Neuronal stem cell (in vitro differentiated cells): Measurements from ENCODE around the gene SNCA.

Experiments used
- DNase-seq: peaks from one replicate; pipeline ENCODE4 v3.0.0-alpha.2; 2013; ENCODE audit warnings: low spot score
- H2AFZ ChIP-seq: one replicate; pipeline ENCODE4 v1.6.1; 2013; ENCODE audit warnings: mild to moderate bottlenecking, low read length, inconsistent platforms
- H2AK5ac ChIP-seq: 2 replicates; pipeline ENCODE4 v1.6.1; 2013; ENCODE audit warnings: low read depth, mild to moderate bottlenecking, inconsistent platforms, low read length, moderate library complexity, mixed read lengths
- H2BK120ac ChIP-seq: 2 replicates; pipeline ENCODE4 v1.6.1; 2013; ENCODE audit warnings: low read depth, mild to moderate bottlenecking, inconsistent platforms, low read length, moderate library complexity, mixed read lengths
- H2BK12ac ChIP-seq: one replicate; pipeline ENCODE4 v1.6.1; 2013; ENCODE audit warnings: low read length, inconsistent platforms
- H2BK15ac ChIP-seq: 2 replicates; pipeline ENCODE4 v1.6.1; 2013; ENCODE audit warnings: mild to moderate bottlenecking, low read length, inconsistent platforms, mixed read lengths
- H2BK5ac ChIP-seq: one replicate; pipeline ENCODE4 v1.6.1; 2013; ENCODE audit warnings: inconsistent platforms, mild to moderate bottlenecking, low read length, moderate library complexity
- H3K14ac ChIP-seq: one replicate; pipeline ENCODE4 v1.6.1; 2013; ENCODE audit warnings: low read length, inconsistent platforms
- H3K18ac ChIP-seq: 2 replicates; pipeline ENCODE4 v1.6.1; 2013; ENCODE audit warnings: low read length, inconsistent platforms
- H3K23ac ChIP-seq: 2 replicates; pipeline ENCODE4 v1.6.1; 2013; ENCODE audit warnings: low read depth, mild to moderate bottlenecking, mixed read lengths, low read length, inconsistent platforms; ENCODE audit not compliant: poor library complexity
- H3K27ac ChIP-seq: replicated peaks from 3 replicates; pipeline ENCODE4 v1.5.1; 2013; ENCODE audit warnings: low read length, inconsistent platforms
- H3K27me3 ChIP-seq, 3 experiments: 2 replicates each; pipeline ENCODE4 v1.6.1; 2013; ENCODE audit warnings: low read length in 3 of 3, mild to moderate bottlenecking in 2 of 3, inconsistent platforms in 1 of 3, low read depth in 1 of 3, mixed read lengths in 1 of 3, moderate library complexity in 1 of 3; ENCODE audit not compliant: control insufficient read depth in 3 of 3, insufficient read depth in 3 of 3
- H3K36me3 ChIP-seq, 2 donors: replicated peaks in 1 of 2; 2 replicates each; pipeline ENCODE4 v1.6.1; 2013; ENCODE audit warnings: low read length in 2 of 2; ENCODE audit not compliant: control insufficient read depth in 2 of 2, insufficient read depth in 2 of 2
- H3K4ac ChIP-seq: 2 replicates; pipeline ENCODE4 v1.6.1; 2013; ENCODE audit warnings: inconsistent platforms, mild to moderate bottlenecking, low read length, moderate library complexity
- H3K4me1 ChIP-seq, 2 donors: 1 replicate in 1 of 2; 2 replicates in 1 of 2; pipeline ENCODE4 v1.6.1; 2013; ENCODE audit warnings: low read length in 2 of 2, low read depth in 1 of 2; ENCODE audit not compliant: control insufficient read depth in 2 of 2, insufficient read depth in 1 of 2
- H3K4me2 ChIP-seq: one replicate; pipeline ENCODE4 v1.6.1; 2013; ENCODE audit warnings: mild to moderate bottlenecking, low read length, inconsistent platforms; ENCODE audit not compliant: insufficient read depth, poor library complexity, severe bottlenecking
- H3K4me3 ChIP-seq, 2 donors: 2 replicates each; pipeline ENCODE4 v1.5.1; 2013; ENCODE audit warnings: low read length in 2 of 2, mild to moderate bottlenecking in 2 of 2, inconsistent platforms in 1 of 2, moderate library complexity in 1 of 2
- H3K79me1 ChIP-seq: one replicate; pipeline ENCODE4 v1.6.1; 2013; ENCODE audit warnings: low read depth, mild to moderate bottlenecking, inconsistent platforms, low read length, moderate library complexity
- H3K9ac ChIP-seq: one replicate; pipeline ENCODE4 v1.6.1; 2013; ENCODE audit warnings: mild to moderate bottlenecking, low read depth, low read length, inconsistent platforms; ENCODE audit not compliant: poor library complexity
- H3K9me3 ChIP-seq, 2 donors: replicated peaks in 1 of 2; 2 replicates each; pipeline versions ENCODE3 to v1.6.1; 2013; ENCODE audit warnings: low read length in 2 of 2, mild to moderate bottlenecking in 2 of 2, inconsistent platforms in 1 of 2, low read depth in 1 of 2, mixed read lengths in 1 of 2, moderate library complexity in 1 of 2; ENCODE audit not compliant: control insufficient read depth in 2 of 2, insufficient read depth in 1 of 2
- H4K8ac ChIP-seq: one replicate; pipeline ENCODE4 v1.6.1; 2013; ENCODE audit warnings: low read depth, mild to moderate bottlenecking, inconsistent platforms, low read length, moderate library complexity
- H4K91ac ChIP-seq: one replicate; pipeline ENCODE4 v1.6.1; 2013; ENCODE audit warnings: low read length, low read depth, mild to moderate bottlenecking, inconsistent platforms; ENCODE audit not compliant: poor library complexity
- WGBS, 2 donors: extraction: QIAGEN DNeasy Blood & Tissue Kit; methylation state at CpG; one replicate each; pipeline ENCODE4 v1.1.7; 2013; ENCODE audit warnings: missing lambda C conversion rate in 2 of 2, mixed read lengths in 1 of 2; ENCODE audit not compliant: insufficient read length in 2 of 2, insufficient replicate concordance in 1 of 2; ENCODE audit errors: extremely low coverage in 2 of 2; 5-methylcytosine and 5-hydroxymethylcytosine counted together

SNCA gene

GRCh38 chr4:89784686-89785231 is 52.2 kb downstream of the SNCA start:
- Histone ChIP-seq H2BK5ac (no peak overlapping the region), H3K18ac (no peak overlapping the region), H3K36me3 (no peaks in the 10 kb centered on the region), H2AFZ (no peak overlapping the region), H2BK15ac (no peak overlapping the region), H3K9ac (no peak overlapping the region), H3K23ac (no peak overlapping the region), H3K4me2 (no peak overlapping the region), H4K91ac (no peak overlapping the region), H3K14ac (no peak overlapping the region), H3K4me1 (peaks cover 0 to 6% of the 10 kb centered on the region in 2 donors), H2BK120ac (no peak overlapping the region), H4K8ac (no peak overlapping the region), H3K79me1 (no peaks in the 10 kb centered on the region), H2BK12ac (no peak overlapping the region), H3K27ac (no peak overlapping the region), H3K9me3 (no peaks in the 10 kb centered on the region), H3K4ac (no peak overlapping the region), H2AK5ac (no peak overlapping the region), H3K4me3 (no peak overlapping the region), H3K27me3 (no peaks in the 10 kb centered on the region)
- no peak for DNase-seq
- no CpG with 5 or more reads among the region's 2 CpGs for WGBS, 2 donors

- no peak overlapping the region for H4K8ac ChIP-seq
- no peak overlapping the region for H3K27ac ChIP-seq
- H3K9me3 ChIP-seq: no peaks in the 10 kb centered on the region
- no peak overlapping the region for H3K4ac ChIP-seq
- H4K91ac ChIP-seq: no peak overlapping the region
- no CpG with 5 or more reads among the region's 2 CpGs for WGBS, 2 donors
- no peak overlapping the region for H2BK12ac ChIP-seq
- H2BK120ac ChIP-seq: no peak overlapping the region
- no peak overlapping the region for H3K23ac ChIP-seq
- H3K18ac ChIP-seq: no peak overlapping the region
- H3K4me3 ChIP-seq: no peak overlapping the region
- H2AK5ac ChIP-seq: no peak overlapping the region
- H2BK5ac ChIP-seq: no peak overlapping the region
- H3K14ac ChIP-seq: no peak overlapping the region
- H3K27me3 ChIP-seq: no peaks in the 10 kb centered on the region
- H3K79me1 ChIP-seq: no peaks in the 10 kb centered on the region
- DNase-seq: no peak
- no peak overlapping the region for H3K9ac ChIP-seq
- H2AFZ ChIP-seq: no peak overlapping the region
- H2BK15ac ChIP-seq: no peak overlapping the region
- no peaks in the 10 kb centered on the region for H3K4me1 ChIP-seq
- H3K4me2 ChIP-seq: no peak overlapping the region
- no peaks in the 10 kb centered on the region for H3K36me3 ChIP-seq
These were observed 55.6 kb downstream of the SNCA start for GRCh38 chr4:89781321-89781720.

DNA sequence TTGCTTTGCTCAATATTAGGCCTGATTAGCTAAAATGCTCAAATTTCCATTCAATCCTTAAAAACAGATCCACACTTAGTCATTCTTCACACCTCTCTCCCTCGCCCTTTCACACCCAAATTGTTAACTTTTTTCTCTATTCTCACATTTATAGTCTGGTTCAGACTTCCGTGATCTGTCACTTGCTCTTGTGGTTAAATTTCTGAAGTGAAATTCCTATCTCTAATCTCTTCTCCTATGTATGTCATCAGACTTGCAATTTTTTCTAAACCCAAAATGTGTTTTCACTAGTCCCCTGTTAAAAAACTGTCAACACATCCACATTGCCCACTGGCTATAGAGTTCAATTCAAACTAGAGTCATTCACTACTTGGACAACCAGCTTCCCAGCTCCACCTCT is 63.2 kb downstream of the SNCA start:
- no peak overlapping the region for H3K4me3 ChIP-seq
- H2AFZ ChIP-seq: no peak overlapping the region
- WGBS, 2 donors: 100% methylated on average over 1 of the region's 2 CpGs
- no peaks in the 10 kb centered on the region for H3K79me1 ChIP-seq
- no peak overlapping the region for H4K8ac ChIP-seq
- no peak overlapping the region for H2BK15ac ChIP-seq
- no peak overlapping the region for H2BK120ac ChIP-seq
- H3K4ac ChIP-seq: no peak overlapping the region
- H3K36me3 ChIP-seq: no peaks in the 10 kb centered on the region
- no peak overlapping the region for H3K27ac ChIP-seq
- no peak overlapping the region for H3K23ac ChIP-seq
- no peak overlapping the region for H3K18ac ChIP-seq
- H3K14ac ChIP-seq: no peak overlapping the region
- H3K27me3 ChIP-seq: no peaks in the 10 kb centered on the region
- H3K4me2 ChIP-seq: no peak overlapping the region
- peaks cover 0 to 4% of the 10 kb centered on the region in 2 donors for H3K9me3 ChIP-seq
- H2AK5ac ChIP-seq: no peak overlapping the region
- no peak overlapping the region for H2BK12ac ChIP-seq
- DNase-seq: no peak
- no peak overlapping the region for H2BK5ac ChIP-seq
- H4K91ac ChIP-seq: no peak overlapping the region
- H3K4me1 ChIP-seq: no peaks in the 10 kb centered on the region
- no peak overlapping the region for H3K9ac ChIP-seq

DNA sequence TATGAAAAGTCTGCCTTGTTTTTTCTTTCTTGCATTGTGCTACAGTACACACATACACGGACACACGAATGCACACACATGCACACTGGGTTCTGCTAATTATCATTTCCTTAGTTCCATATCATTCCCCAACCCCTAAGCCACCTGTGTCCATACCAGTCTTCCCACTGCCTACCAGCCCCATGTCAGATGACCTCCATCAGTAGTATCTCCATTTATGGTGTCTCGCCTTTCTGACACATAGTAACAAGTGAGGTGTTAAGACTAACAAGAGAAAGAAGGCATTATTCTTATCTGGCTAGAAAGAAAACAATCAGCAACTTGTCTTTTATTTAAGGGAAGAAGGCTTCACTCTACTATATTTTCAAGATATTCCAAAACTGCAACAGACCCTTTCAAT is 67.1 kb downstream of the SNCA start:
- Histone ChIP-seq H2AK5ac (no peak overlapping the region), H2BK12ac (no peak overlapping the region), H2BK15ac (no peak overlapping the region), H4K91ac (no peak overlapping the region), H3K18ac (no peak overlapping the region), H3K36me3 (no peaks in the 10 kb centered on the region), H3K27me3 (no peaks in the 10 kb centered on the region), H2BK120ac (no peak overlapping the region), H3K27ac (no peak overlapping the region), H3K4me3 (no peak overlapping the region), H3K9me3 (no peaks in the 10 kb centered on the region), H2BK5ac (no peak overlapping the region), H3K4me2 (no peak overlapping the region), H3K4me1 (peaks cover 2% of the 10 kb centered on the region in 2 donors), H3K9ac (no peak overlapping the region), H3K14ac (no peak overlapping the region), H3K79me1 (no peaks in the 10 kb centered on the region), H2AFZ (no peak overlapping the region), H3K4ac (no peak overlapping the region), H3K23ac (no peak overlapping the region), H4K8ac (no peak overlapping the region)
- DNase-seq: no peak
- no CpG with 5 or more reads among the region's 3 CpGs for WGBS, 2 donors
